HFF-Myc (cell line): ENCODE results near the gene AP3D1.

Experiments used
- DNase-seq: peaks from one replicate; pipeline ENCODE4 v3.0.0-alpha.2; 2011; ENCODE audit warnings: low read depth; ENCODE audit errors: extremely low read depth
- H3K4me3 ChIP-seq: replicated peaks from 2 replicates; pipeline ENCODE4 v1.5.1; 2011; ENCODE audit warnings: low read depth, mild to moderate bottlenecking, control low read depth, low read length
- TF ChIP-seq, protein P1 (sequence below): IDR thresholded peaks from 2 replicates; pipeline ENCODE4 v1.5.1; 2012; ENCODE audit warnings: mild to moderate bottlenecking, low read depth, low read length, control low read depth; ENCODE audit errors: missing control alignments

The AP3D1 gene

DNA sequence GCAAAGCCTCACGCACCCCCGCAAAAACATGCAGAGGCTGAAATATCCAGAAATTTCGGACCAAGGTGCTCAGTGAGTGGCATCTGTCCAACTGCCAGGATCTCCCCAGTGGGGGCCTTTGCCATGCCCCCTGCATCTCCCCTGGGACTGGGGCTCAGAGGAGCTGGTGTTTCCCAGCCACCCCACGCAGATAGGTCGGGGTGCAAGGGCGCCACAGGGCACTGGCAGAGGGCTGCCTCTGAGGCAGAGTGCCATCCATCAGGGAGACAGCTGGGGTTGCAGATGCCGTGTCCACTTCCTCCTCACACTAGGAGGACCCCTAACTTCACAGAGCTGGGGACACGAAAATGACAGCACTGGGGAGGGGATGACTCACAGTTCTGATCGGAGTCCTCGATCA lies 28.4 kb downstream of the AP3D1 start:
- DNase-seq = no peak
- H3K4me3 ChIP-seq = no peak overlapping the region
- TF ChIP-seq, protein P1, sequence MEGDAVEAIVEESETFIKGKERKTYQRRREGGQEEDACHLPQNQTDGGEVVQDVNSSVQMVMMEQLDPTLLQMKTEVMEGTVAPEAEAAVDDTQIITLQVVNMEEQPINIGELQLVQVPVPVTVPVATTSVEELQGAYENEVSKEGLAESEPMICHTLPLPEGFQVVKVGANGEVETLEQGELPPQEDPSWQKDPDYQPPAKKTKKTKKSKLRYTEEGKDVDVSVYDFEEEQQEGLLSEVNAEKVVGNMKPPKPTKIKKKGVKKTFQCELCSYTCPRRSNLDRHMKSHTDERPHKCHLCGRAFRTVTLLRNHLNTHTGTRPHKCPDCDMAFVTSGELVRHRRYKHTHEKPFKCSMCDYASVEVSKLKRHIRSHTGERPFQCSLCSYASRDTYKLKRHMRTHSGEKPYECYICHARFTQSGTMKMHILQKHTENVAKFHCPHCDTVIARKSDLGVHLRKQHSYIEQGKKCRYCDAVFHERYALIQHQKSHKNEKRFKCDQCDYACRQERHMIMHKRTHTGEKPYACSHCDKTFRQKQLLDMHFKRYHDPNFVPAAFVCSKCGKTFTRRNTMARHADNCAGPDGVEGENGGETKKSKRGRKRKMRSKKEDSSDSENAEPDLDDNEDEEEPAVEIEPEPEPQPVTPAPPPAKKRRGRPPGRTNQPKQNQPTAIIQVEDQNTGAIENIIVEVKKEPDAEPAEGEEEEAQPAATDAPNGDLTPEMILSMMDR = no peak

DNA sequence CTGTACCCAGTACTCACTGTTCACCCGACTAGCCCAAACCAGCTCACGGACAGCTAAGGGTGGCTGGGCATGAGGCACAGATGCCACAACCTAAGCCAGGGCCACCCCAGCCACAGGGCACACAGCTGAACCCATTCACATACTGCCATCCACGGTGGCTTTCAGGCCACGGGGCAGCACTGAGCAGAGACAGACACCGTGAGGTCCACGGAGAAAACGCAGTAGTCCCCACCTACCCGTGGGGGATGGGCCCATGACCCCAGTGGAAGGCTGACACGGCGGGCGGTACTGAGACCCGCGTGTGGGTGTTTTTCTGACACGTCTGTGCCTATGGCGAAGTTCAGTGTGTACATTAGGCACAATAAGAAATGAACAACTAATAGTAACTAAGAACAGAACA lies 29.1 kb downstream of the AP3D1 start:
- DNase-seq = no peak
- H3K4me3 ChIP-seq = no peak overlapping the region
- TF ChIP-seq, protein P1 = no peak

DNA sequence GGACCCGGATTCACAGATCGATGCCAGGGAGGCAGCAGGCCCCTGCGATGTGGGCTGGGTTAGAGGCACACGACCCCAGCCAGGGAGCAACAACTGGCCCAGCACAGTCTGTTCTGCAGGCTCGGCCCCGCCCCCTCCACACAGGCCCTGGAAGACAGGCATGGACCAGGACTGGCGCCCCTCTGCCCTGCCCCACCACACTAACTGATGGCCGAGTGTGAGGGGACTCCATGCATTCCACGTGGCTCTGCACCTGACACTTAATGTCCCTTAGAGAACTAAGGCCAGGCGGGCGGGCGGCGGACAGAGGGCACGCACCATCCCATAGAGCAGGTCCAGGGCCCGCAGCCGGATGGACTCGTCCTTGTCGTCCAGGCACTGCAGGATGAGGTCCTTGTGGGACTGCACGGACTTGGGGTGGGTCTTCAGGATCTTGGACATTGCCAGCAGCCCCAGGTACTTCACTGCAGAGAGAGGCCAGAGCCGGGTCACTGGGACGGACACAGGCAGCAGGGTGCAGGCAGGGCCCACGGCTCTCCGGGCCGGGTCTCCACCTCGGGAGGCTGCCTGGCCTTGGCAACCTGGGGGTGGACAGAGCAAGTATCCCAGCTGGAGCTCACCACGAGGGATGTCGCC lies 29.8 kb downstream of the AP3D1 start:
- H3K4me3 ChIP-seq = no peak overlapping the region
- no peak for DNase-seq
- TF ChIP-seq, protein P1 = no peak

- DNase-seq = no peak
- H3K4me3 ChIP-seq = no peak overlapping the region
- TF ChIP-seq, protein P1 = no peak
Observed at GRCh38 chr19:2120821-2121220, 30.5 kb downstream of the AP3D1 start.

- no peak overlapping the region for H3K4me3 ChIP-seq
- TF ChIP-seq, protein P1 = no peak
- DNase-seq = no peak
Observed at GRCh38 chr19:2119921-2120785, 31.2 kb downstream of the AP3D1 start.

DNA sequence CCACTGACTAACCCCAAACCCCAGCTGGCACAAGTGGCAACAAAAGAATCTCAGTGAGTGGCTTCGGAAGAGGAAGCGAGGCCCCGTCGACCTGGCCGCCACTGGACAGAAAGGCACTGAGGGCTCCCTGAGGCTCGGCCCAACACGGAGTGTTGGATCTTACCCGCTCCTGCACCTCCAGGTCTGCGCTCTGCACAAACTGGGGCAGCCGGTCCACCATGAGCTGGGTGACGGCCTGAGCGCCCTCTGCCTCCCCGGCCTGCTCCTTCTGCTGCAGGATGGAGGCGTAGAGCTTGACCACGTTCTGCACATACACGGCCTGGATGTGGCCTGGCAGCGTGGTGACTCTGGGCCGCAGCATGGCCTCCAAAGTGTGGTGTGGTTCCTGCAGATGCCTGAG lies 32.9 kb downstream of the AP3D1 start:
- no peak overlapping the region for H3K4me3 ChIP-seq
- TF ChIP-seq, protein P1 = no peak
- no peak for DNase-seq
